Activated naive CD4-positive, alpha-beta T cell treated with anti-CD3 and anti-CD28 coated beads, Interleukin-2, amount 10 ng/mL, durations not matched to agents 7 days and 5 days (primary cell): ENCODE data around the gene BIVM.

Source experiments
- CTCF ChIA-PET: fragments of 350-600 bp; sonication (Branson Sonifier 250); formaldehyde crosslinking; loops from one replicate; lab custom pipeline; 2021; ENCODE audit warnings: antibody characterized with exemption; lab: Charles Lee
- DNase-seq: peaks from one replicate; pipeline ENCODE4 v3.0.0-alpha.2; 2020
- H3K27ac Mint-ChIP-seq: one replicate; pipeline ENCODE4 v1.8.0; 2021; ENCODE audit warnings: mild to moderate bottlenecking, moderate library complexity, mixed read lengths
- H3K27me3 Mint-ChIP-seq: one replicate; pipeline ENCODE4 v1.8.0; 2021; ENCODE audit warnings: mild to moderate bottlenecking, mixed read lengths
- H3K36me3 Mint-ChIP-seq: one replicate; pipeline ENCODE4 v1.8.0; 2021; ENCODE audit warnings: mixed read lengths
- H3K4me1 Mint-ChIP-seq: one replicate; pipeline ENCODE4 v1.8.0; 2021; ENCODE audit warnings: mixed read lengths
- H3K4me3 Mint-ChIP-seq: one replicate; pipeline ENCODE4 v1.8.0; 2021; ENCODE audit warnings: mild to moderate bottlenecking, moderate library complexity, mixed read lengths
- H3K9me3 Mint-ChIP-seq: one replicate; pipeline ENCODE4 v1.8.0; 2021; ENCODE audit warnings: mixed read lengths

Gene BIVM

DNA sequence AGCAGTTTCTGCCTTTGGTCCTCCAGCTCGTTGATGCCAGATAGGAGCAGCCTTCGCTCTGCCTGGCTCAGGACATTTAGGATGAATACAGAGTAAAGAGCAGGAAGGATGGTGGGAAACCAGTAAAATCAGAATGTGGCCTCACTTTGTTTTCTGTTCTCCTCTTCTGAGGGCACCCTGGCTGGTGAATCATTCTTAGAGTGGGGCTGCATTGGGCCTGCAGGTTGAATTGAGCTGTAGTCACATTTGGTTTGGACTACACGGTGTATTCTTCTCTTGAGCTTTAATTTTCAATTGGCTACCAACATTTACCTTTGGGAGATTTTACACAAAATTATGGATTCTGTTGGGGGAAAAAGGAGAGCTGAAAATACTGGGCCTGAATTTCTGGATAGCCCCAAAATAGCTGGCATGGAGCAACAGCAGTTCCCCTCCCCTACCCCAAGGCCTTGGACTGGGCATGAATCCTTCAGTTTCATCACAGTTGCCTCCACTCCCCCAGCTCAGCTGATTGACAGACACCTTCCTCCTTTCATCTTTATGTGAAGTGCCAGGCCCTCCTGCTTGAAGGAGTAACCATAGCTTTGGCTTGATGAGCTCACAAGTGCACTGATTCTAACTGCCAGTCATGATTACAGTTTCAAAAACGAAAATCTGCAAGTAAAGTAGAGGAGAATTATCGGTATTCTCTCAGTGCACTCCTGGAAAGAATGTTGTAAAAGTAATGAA lies 71.2 kb downstream of the BIVM start:
- H3K36me3 Mint-ChIP-seq = peaks cover 49% of the 10 kb centered on the region
- DNase-seq = no peak
- no peak overlapping the region for H3K4me3 Mint-ChIP-seq

GRCh38 chr13:102870677-102871415 lies 71.9 kb downstream of the BIVM start:
- peak; percentile 49 for DNase-seq
- Mint-ChIP-seq H3K4me1 (peaks cover 6% of the 10 kb centered on the region), H3K27ac (peak overlapping the region; percentile 5), H3K9me3 (no peaks in the 10 kb centered on the region), H3K4me3 (no peak overlapping the region), H3K36me3 (peaks cover 50% of the 10 kb centered on the region), H3K27me3 (no peaks in the 10 kb centered on the region)
- CTCF ChIA-PET = interaction anchor here (0.7 to 3.2 kb wide), 18 partner anchors 9 to 300 kb away, joined by 3 to 14 read pairs (median 4); partner anchors contain the start of gene ERCC5

More for the DNA sequence above, 71.2 kb downstream of the BIVM start:
- CTCF ChIA-PET = interaction anchor here (0.7 to 3.2 kb wide), 20 partner anchors 9 to 301 kb away, joined by 3 to 14 read pairs (median 4); partner anchors contain the start of gene ERCC5
- Mint-ChIP-seq H3K9me3 (no peaks in the 10 kb centered on the region), H3K27me3 (no peaks in the 10 kb centered on the region), H3K4me1 (peaks cover 6% of the 10 kb centered on the region), H3K27ac (peak overlapping the region; percentile 5)

- peaks cover 47% of the 10 kb centered on the region for H3K36me3 Mint-ChIP-seq
- CTCF ChIA-PET = interaction anchor here (3.2 kb wide), 1 partner anchor 8 kb away, joined by 14 read pairs; no protein-coding TSS in a partner anchor
- H3K4me3 Mint-ChIP-seq = no peak overlapping the region
- no peak overlapping the region for H3K27ac Mint-ChIP-seq
- peaks cover 6% of the 10 kb centered on the region for H3K4me1 Mint-ChIP-seq
- DNase-seq = no peak
- no peaks in the 10 kb centered on the region for H3K9me3 Mint-ChIP-seq
- no peaks in the 10 kb centered on the region for H3K27me3 Mint-ChIP-seq
These were observed 73.2 kb downstream of the BIVM start for GRCh38 chr13:102872131-102872530.

- CTCF ChIA-PET = interaction anchor here (3.2 kb wide), 1 partner anchor 8 kb away, joined by 14 read pairs; no protein-coding TSS in a partner anchor
- no peaks in the 10 kb centered on the region for H3K9me3 Mint-ChIP-seq
- no peak overlapping the region for H3K4me3 Mint-ChIP-seq
- DNase-seq = no peak
- no peaks in the 10 kb centered on the region for H3K27me3 Mint-ChIP-seq
- H3K27ac Mint-ChIP-seq = no peak overlapping the region
- H3K4me1 Mint-ChIP-seq = peaks cover 6% of the 10 kb centered on the region
- peaks cover 45% of the 10 kb centered on the region for H3K36me3 Mint-ChIP-seq
These were observed 73.6 kb downstream of the BIVM start for GRCh38 chr13:102872531-102872930.

DNA sequence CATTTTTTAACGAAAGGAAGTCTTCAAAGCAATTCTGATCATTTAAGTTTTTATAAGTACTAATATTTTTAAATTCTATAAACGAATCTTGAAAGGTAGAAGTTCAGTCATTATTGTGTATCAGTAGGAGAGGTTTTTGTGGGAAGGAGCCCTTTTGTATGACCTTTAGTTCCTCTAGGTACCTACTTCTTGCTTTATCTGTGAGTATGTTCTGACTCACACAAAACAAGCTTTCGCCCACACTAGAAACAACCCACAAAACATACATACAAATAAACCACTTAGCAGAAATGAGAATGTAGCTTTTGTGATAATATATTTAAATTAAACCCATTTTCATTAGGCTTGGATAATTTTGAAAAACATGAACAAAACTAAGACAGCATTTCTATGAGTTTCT lies 74.7 kb downstream of the BIVM start:
- no peaks in the 10 kb centered on the region for H3K27me3 Mint-ChIP-seq
- no peaks in the 10 kb centered on the region for H3K9me3 Mint-ChIP-seq
- no peak overlapping the region for H3K4me3 Mint-ChIP-seq
- no peak for DNase-seq
- H3K4me1 Mint-ChIP-seq = peaks cover 6% of the 10 kb centered on the region
- no peak overlapping the region for H3K27ac Mint-ChIP-seq
- H3K36me3 Mint-ChIP-seq = peaks cover 39% of the 10 kb centered on the region
- CTCF ChIA-PET = interaction anchor here (1.0 kb wide), 1 partner anchor 19 kb away, joined by 3 read pairs; no protein-coding TSS in a partner anchor

DNA sequence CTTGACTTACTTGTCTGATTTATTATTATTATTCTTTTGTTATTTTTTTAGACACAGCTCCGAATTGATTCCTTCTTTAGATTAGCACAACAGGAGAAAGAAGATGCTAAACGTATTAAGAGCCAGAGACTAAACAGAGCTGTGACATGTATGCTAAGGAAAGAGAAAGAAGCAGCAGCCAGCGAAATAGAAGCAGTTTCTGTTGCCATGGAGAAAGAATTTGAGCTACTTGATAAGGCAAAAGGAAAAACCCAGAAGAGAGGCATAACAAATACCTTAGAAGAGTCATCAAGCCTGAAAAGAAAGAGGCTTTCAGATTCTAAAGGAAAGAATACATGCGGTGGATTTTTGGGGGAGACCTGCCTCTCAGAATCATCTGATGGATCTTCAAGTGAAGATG lies 76.3 kb downstream of the BIVM start:
- Mint-ChIP-seq H3K9me3 (no peaks in the 10 kb centered on the region), H3K27ac (no peak overlapping the region)

GRCh38 chr13:102877303-102877702 lies 78.4 kb downstream of the BIVM start:
- Mint-ChIP-seq H3K4me3 (no peak overlapping the region), H3K9me3 (no peaks in the 10 kb centered on the region), H3K27me3 (no peaks in the 10 kb centered on the region), H3K36me3 (peaks cover 24% of the 10 kb centered on the region), H3K27ac (no peak overlapping the region), H3K4me1 (peaks cover 2% of the 10 kb centered on the region)
- CTCF ChIA-PET = no interaction called here
- no peak for DNase-seq

More for the DNA sequence above, 76.3 kb downstream of the BIVM start:
- H3K27me3 Mint-ChIP-seq = no peaks in the 10 kb centered on the region
- peaks cover 6% of the 10 kb centered on the region for H3K4me1 Mint-ChIP-seq
- DNase-seq = no peak
- CTCF ChIA-PET = no interaction called here
- no peak overlapping the region for H3K4me3 Mint-ChIP-seq
- H3K36me3 Mint-ChIP-seq = peaks cover 34% of the 10 kb centered on the region

DNA sequence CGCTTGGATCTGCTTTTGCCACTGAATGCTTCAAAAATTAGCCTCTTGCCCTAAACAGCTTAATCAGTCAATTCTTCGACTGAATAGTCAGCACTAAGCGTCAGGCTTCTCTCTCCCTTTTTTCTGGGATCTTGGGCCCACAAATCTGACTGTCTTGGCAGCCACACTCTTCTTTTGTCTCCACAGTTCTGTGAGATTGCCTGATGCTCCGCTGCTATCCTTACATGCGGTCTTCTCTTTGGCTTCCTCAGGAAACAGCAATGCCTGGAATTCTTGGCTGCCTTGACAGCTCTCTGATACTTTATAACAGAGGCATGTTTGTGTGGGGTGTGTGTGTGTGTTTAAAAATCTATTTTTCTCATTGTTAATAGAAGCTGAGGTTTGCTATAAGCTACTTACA lies 79.6 kb downstream of the BIVM start:
- CTCF ChIA-PET = no interaction called here
- Mint-ChIP-seq H3K36me3 (peaks cover 19% of the 10 kb centered on the region), H3K9me3 (no peaks in the 10 kb centered on the region), H3K4me1 (no peaks in the 10 kb centered on the region), H3K27ac (no peak overlapping the region), H3K27me3 (no peaks in the 10 kb centered on the region), H3K4me3 (no peak overlapping the region)
- DNase-seq = no peak

GRCh38 chr13:102879793-102880499 lies 81.0 kb downstream of the BIVM start:
- no peak for DNase-seq
- Mint-ChIP-seq H3K4me1 (no peaks in the 10 kb centered on the region), H3K36me3 (peaks cover 13% of the 10 kb centered on the region), H3K27me3 (no peaks in the 10 kb centered on the region), H3K27ac (no peak overlapping the region), H3K4me3 (no peak overlapping the region), H3K9me3 (no peaks in the 10 kb centered on the region)
- CTCF ChIA-PET = interaction anchor here (2.6 kb wide), 1 partner anchor 9 kb away, joined by 14 read pairs; no protein-coding TSS in a partner anchor

GRCh38 chr13:102881819-102882686 lies 83.1 kb downstream of the BIVM start:
- H3K4me3 Mint-ChIP-seq = no peak overlapping the region
- no peak for DNase-seq
- no peaks in the 10 kb centered on the region for H3K9me3 Mint-ChIP-seq
- no peak overlapping the region for H3K27ac Mint-ChIP-seq
- H3K4me1 Mint-ChIP-seq = no peaks in the 10 kb centered on the region
- H3K36me3 Mint-ChIP-seq = peaks cover 2% of the 10 kb centered on the region
- CTCF ChIA-PET = interaction anchor here (0.8 to 2.6 kb wide), 2 partner anchors 11 to 12 kb away, joined by 3 to 14 read pairs; no protein-coding TSS in a partner anchor
- H3K27me3 Mint-ChIP-seq = no peaks in the 10 kb centered on the region
